Activated naive CD4-positive, alpha-beta T cell treated with anti-CD3 and anti-CD28 coated beads, Interleukin-2, amount 50 U/mL, for 24 hours (primary cell): ENCODE results near the gene DGCR2.

ENCODE experiments used
- H3K27ac Mint-ChIP-seq: one replicate; pipeline ENCODE4 v1.8.0; 2021; ENCODE audit warnings: mild to moderate bottlenecking, mixed read lengths
- H3K27me3 Mint-ChIP-seq: one replicate; pipeline ENCODE4 v1.8.0; 2021; ENCODE audit warnings: mixed read lengths
- H3K36me3 Mint-ChIP-seq: one replicate; pipeline ENCODE4 v1.8.0; 2021; ENCODE audit warnings: mixed read lengths
- H3K4me1 Mint-ChIP-seq: one replicate; pipeline ENCODE4 v1.8.0; 2021; ENCODE audit warnings: mixed read lengths
- H3K4me3 Mint-ChIP-seq: one replicate; pipeline ENCODE4 v1.8.0; 2021; ENCODE audit warnings: mild to moderate bottlenecking, mixed read lengths
- H3K9me3 Mint-ChIP-seq: one replicate; pipeline ENCODE4 v1.8.0; 2021; ENCODE audit warnings: mixed read lengths

The DGCR2 gene

GRCh38 chr22:19134176-19134831 lies 12.1 kb upstream of the DGCR2 start:
- H3K36me3 Mint-ChIP-seq: peaks cover 2% of the 10 kb centered on the region
- H3K9me3 Mint-ChIP-seq: no peaks in the 10 kb centered on the region
- H3K27me3 Mint-ChIP-seq: no peaks in the 10 kb centered on the region

DNA sequence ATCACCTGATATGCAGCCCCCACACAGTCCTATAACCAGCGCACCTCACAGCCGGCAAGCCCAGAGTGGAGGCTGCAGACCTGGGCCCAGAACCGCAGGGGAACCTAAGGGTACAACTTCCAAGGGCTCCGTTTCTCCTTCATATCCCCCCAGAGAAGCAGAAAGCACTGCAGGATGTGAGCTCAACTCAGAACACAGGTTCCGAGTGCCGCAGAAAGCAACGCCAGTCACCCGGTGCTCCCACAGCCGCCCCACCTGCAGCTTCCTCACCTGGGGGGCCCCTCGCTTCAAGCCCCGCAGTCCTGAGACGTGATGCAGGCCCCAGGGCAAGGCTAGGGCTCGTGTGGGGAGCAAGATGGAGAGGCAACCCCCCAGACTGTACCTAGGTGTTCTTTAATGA lies 11.3 kb upstream of the DGCR2 start:
- Mint-ChIP-seq H3K4me3 (no peak overlapping the region), H3K36me3 (peaks cover 2% of the 10 kb centered on the region), H3K9me3 (no peaks in the 10 kb centered on the region), H3K27ac (no peak overlapping the region), H3K27me3 (no peaks in the 10 kb centered on the region), H3K4me1 (no peaks in the 10 kb centered on the region)

More at GRCh38 chr22:19134176-19134831, 12.1 kb upstream of the DGCR2 start:
- H3K4me3 Mint-ChIP-seq: no peak overlapping the region
- H3K27ac Mint-ChIP-seq: no peak overlapping the region
- H3K4me1 Mint-ChIP-seq: no peaks in the 10 kb centered on the region

GRCh38 chr22:19132693-19133400 lies 10.6 kb upstream of the DGCR2 start:
- H3K36me3 Mint-ChIP-seq: peaks cover 2% of the 10 kb centered on the region
- H3K27ac Mint-ChIP-seq: no peak overlapping the region
- H3K4me3 Mint-ChIP-seq: no peak overlapping the region
- H3K4me1 Mint-ChIP-seq: no peaks in the 10 kb centered on the region
- no peaks in the 10 kb centered on the region for H3K9me3 Mint-ChIP-seq
- H3K27me3 Mint-ChIP-seq: no peaks in the 10 kb centered on the region

- Mint-ChIP-seq H3K4me3 (no peak overlapping the region), H3K9me3 (no peaks in the 10 kb centered on the region), H3K4me1 (no peaks in the 10 kb centered on the region), H3K36me3 (peaks cover 2% of the 10 kb centered on the region), H3K27me3 (no peaks in the 10 kb centered on the region), H3K27ac (no peak overlapping the region)
These were observed 9.9 kb upstream of the DGCR2 start for GRCh38 chr22:19132153-19132552.

DNA sequence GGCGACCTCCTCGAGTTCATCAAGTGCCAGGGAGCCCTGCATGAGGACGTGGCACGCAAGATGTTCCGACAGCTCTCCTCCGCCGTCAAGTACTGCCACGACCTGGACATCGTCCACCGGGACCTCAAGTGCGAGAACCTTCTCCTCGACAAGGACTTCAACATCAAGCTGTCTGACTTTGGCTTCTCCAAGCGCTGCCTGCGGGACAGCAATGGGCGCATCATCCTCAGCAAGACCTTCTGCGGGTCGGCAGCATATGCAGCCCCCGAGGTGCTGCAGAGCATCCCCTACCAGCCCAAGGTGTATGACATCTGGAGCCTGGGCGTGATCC lies 9.4 kb upstream of the DGCR2 start:
- Mint-ChIP-seq H3K4me3 (no peak overlapping the region), H3K9me3 (no peaks in the 10 kb centered on the region), H3K36me3 (peaks cover 2% of the 10 kb centered on the region), H3K4me1 (no peaks in the 10 kb centered on the region), H3K27ac (no peak overlapping the region), H3K27me3 (no peaks in the 10 kb centered on the region)

GRCh38 chr22:19130959-19131684 lies 8.9 kb upstream of the DGCR2 start, which contains the start of gene TSSK2:
TSS of gene TSSK2 (plus strand) at chr22:19131308. CDS start at chr22:19131400, 92 bp downstream.
- Mint-ChIP-seq H3K27me3 (no peaks in the 10 kb centered on the region), H3K36me3 (no peaks in the 10 kb centered on the region), H3K9me3 (no peaks in the 10 kb centered on the region), H3K27ac (no peak within 1 kb of the TSS), H3K4me1 (no peaks in the 10 kb centered on the region), H3K4me3 (no peak within 1 kb of the TSS)

- Mint-ChIP-seq H3K4me1 (no peaks in the 10 kb centered on the region), H3K9me3 (no peaks in the 10 kb centered on the region), H3K27ac (peak overlapping the region; percentile 65), H3K27me3 (no peaks in the 10 kb centered on the region), H3K36me3 (no peaks in the 10 kb centered on the region), H3K4me3 (no peak overlapping the region)
These were observed 7.7 kb upstream of the DGCR2 start for GRCh38 chr22:19129871-19130270.

- Mint-ChIP-seq H3K27me3 (no peaks in the 10 kb centered on the region), H3K4me3 (no peak overlapping the region), H3K36me3 (no peaks in the 10 kb centered on the region), H3K27ac (no peak overlapping the region), H3K4me1 (no peaks in the 10 kb centered on the region), H3K9me3 (no peaks in the 10 kb centered on the region)
These were observed 6.9 kb upstream of the DGCR2 start for GRCh38 chr22:19128946-19129727.

DNA sequence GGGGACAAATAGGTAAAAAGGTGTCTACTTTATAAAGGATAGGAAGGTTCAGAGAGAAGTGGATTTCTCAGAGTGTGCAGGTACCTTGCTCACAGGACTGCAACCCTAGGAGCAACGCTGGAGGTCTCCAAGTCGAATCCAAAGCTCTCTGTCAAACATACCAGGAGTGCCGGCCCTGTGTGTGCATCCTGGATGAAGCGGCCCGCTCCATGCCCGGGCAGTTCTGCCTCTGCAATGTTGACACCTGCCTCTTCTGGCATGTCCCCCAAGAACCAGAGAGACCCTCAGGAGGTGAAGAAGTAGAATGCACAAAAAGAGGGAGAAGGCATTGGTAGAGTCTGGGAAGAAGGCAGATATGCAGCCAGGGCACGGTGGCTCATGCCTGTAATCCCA lies 5.8 kb upstream of the DGCR2 start:
- Mint-ChIP-seq H3K27me3 (no peaks in the 10 kb centered on the region), H3K9me3 (no peaks in the 10 kb centered on the region), H3K36me3 (no peaks in the 10 kb centered on the region), H3K4me3 (no peak overlapping the region), H3K4me1 (peaks cover 3% of the 10 kb centered on the region), H3K27ac (no peak overlapping the region)

- no peak overlapping the region for H3K27ac Mint-ChIP-seq
- no peaks in the 10 kb centered on the region for H3K27me3 Mint-ChIP-seq
- H3K4me1 Mint-ChIP-seq: peaks cover 8% of the 10 kb centered on the region
- no peak overlapping the region for H3K4me3 Mint-ChIP-seq
- H3K36me3 Mint-ChIP-seq: no peaks in the 10 kb centered on the region
- H3K9me3 Mint-ChIP-seq: no peaks in the 10 kb centered on the region
These were observed 5.3 kb upstream of the DGCR2 start for GRCh38 chr22:19127329-19128008.

GRCh38 chr22:19126309-19127273 lies 4.4 kb upstream of the DGCR2 start:
- no peaks in the 10 kb centered on the region for H3K36me3 Mint-ChIP-seq
- no peaks in the 10 kb centered on the region for H3K9me3 Mint-ChIP-seq
- H3K27ac Mint-ChIP-seq: no peak overlapping the region
- H3K4me1 Mint-ChIP-seq: peaks cover 9% of the 10 kb centered on the region
- H3K27me3 Mint-ChIP-seq: no peaks in the 10 kb centered on the region
- no peak overlapping the region for H3K4me3 Mint-ChIP-seq

DNA sequence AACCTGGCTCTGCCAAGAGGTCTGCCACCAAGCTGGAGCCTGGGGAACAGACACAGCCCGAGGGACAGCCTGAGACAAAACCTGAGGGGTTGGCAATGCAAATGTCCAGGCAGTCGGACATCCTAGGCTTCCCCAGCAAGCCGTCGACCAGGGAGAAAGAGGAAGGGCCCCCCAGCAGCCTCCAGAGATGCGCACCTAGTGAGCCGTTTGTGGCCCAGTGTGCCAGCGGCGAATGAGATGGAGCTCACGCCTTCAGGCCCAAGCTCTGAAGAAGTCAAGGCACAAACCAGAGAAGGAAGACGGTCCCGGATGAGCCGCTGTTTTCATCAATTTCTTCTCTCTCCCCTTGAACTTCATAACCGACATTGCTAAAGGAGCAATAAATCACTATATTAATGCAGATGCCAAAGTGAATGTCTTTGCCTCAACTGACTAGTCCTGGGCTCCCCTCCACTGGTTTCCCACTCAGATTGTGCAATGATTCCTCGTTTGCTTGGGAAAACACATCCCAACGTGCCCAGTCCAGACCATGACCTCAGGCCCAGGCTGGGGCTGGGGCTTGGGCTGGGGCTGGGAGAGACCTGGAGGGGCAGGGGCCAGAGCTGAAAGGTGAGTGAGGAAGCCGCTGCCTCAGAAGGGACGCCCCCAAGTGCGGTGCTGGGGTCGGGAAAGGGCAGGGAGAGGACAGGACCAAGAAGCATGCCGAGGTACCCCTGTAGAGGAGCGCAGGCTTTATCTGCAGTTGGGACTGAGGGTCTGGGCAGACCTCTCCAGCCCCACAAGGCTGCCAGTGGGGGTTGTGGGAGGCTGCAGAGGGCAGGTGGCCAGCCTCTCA lies 3.5 kb upstream of the DGCR2 start:
- no peak overlapping the region for H3K27ac Mint-ChIP-seq
- no peaks in the 10 kb centered on the region for H3K9me3 Mint-ChIP-seq
- H3K4me3 Mint-ChIP-seq: no peak overlapping the region
- H3K4me1 Mint-ChIP-seq: peaks cover 17% of the 10 kb centered on the region
- no peaks in the 10 kb centered on the region for H3K27me3 Mint-ChIP-seq
- no peaks in the 10 kb centered on the region for H3K36me3 Mint-ChIP-seq

DNA sequence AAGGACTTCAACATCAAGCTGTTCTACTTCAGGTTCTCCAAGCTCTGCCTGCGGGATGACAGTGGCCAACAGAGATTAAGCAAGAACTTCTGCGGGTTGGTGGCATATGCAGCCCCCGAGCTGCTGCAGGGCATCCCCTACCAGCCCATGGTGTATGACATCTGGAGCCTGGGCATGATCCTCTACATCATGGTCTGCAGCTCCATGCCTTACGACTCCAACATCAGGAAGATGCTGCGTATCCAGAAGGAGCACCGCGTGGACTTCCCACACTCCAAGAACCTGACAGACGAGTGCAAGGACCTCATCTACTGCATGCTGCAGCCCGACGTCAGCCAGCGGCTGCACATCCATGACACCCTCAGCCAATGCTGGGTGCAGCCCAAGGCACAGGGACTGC lies 2.8 kb upstream of the DGCR2 start:
- no peaks in the 10 kb centered on the region for H3K9me3 Mint-ChIP-seq
- no peak overlapping the region for H3K27ac Mint-ChIP-seq
- no peaks in the 10 kb centered on the region for H3K27me3 Mint-ChIP-seq
- H3K36me3 Mint-ChIP-seq: no peaks in the 10 kb centered on the region
- H3K4me3 Mint-ChIP-seq: no peak overlapping the region
- H3K4me1 Mint-ChIP-seq: peaks cover 24% of the 10 kb centered on the region

DNA sequence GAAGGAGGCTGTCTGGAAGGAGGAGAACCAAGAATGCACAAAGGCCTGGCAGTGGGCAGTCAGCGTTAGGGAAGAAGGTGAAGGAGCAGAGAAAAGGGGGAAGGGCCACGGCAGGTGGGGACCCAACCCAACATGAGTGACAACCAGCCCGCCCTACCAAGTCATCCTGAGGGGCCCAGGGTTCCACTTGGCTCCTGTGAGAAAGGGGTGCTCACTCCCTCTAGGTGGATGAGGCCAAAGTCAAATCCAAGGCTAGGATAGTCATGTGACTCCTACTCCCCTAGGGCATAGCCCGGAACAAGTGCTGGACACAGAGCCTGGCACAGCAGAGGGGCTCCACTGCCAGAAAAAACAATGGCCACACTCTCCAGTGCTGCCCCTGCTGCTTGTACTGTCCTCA lies 2.2 kb upstream of the DGCR2 start:
- Mint-ChIP-seq H3K27ac (no peak overlapping the region), H3K9me3 (no peaks in the 10 kb centered on the region), H3K36me3 (no peaks in the 10 kb centered on the region), H3K4me1 (peaks cover 30% of the 10 kb centered on the region), H3K27me3 (no peaks in the 10 kb centered on the region), H3K4me3 (no peak overlapping the region)
